SK-N-SH (cell line): ENCODE measurements around the gene AGXT. TPM values are rescaled to one million over a fixed set of nuclear protein-coding genes. Genes with fewer than 3 reads are reported as not detected.

Source experiments
- CTCF ChIA-PET: fragments of 300-600, 350-600 bp; formaldehyde crosslinking; extraction: SDS; loops from one replicate; lab custom pipeline; 2021; lab: Yijun Ruan, JAX
- POLR2A ChIA-PET: fragments of 350-600 bp; sonication (Branson Sonifier 250); formaldehyde crosslinking; extraction: SDS; loops from one replicate; lab custom pipeline; 2020; ENCODE audit warnings: antibody characterized with exemption, inconsistent platforms; lab: Yijun Ruan, JAX
- DNase-seq: peaks from one replicate; pipeline ENCODE4 v3.0.0; 2012
- H2AFZ ChIP-seq: fragments of 200-600 bp; sonication (generic); 2 replicates; pipeline ENCODE4 v1.8.1; 2016; ENCODE audit warnings: antibody characterized with exemption, mild to moderate bottlenecking, low read depth
- H3F3A ChIP-seq: fragments of 200-600 bp; sonication (generic); replicated peaks from 2 replicates; pipeline ENCODE3; 2016; ENCODE audit warnings: antibody characterized with exemption, mild to moderate bottlenecking; ENCODE audit not compliant: insufficient read depth
- H3K27ac ChIP-seq, 2 experiments: fragments of 200-500 bp in 1 of 2; fragments of 200-600 bp in 1 of 2; sonication (Bioruptor generic) in 1 of 2; sonication (generic), shearing (Covaris generic) in 1 of 2; 2 replicates each; pipeline versions ENCODE4 v1.5.1 to v1.6.1; 2014 to 2016; ENCODE audit warnings: low read depth in 2 of 2, inconsistent platforms in 1 of 2, low read length in 1 of 2, mild to moderate bottlenecking in 1 of 2, mixed read lengths in 1 of 2
- H3K27me3 ChIP-seq: fragments of 200-600 bp; sonication (generic), shearing (Covaris generic); 2 replicates; pipeline ENCODE4 v1.6.1; 2016; ENCODE audit warnings: mixed run types; ENCODE audit not compliant: insufficient read depth
- H3K36me3 ChIP-seq, 2 experiments: fragments of 200-500 bp in 1 of 2; fragments of 200-600 bp in 1 of 2; sonication (Bioruptor generic) in 1 of 2; sonication (generic) in 1 of 2; replicated peaks in 1 of 2; 2 replicates each; pipeline versions ENCODE3 to v1.5.1; 2014 to 2016; ENCODE audit warnings: low read length in 1 of 2, mild to moderate bottlenecking in 1 of 2; ENCODE audit not compliant: insufficient read depth in 2 of 2, control insufficient read depth in 1 of 2
- H3K4me1 ChIP-seq, 2 experiments: fragments of 200-500 bp in 1 of 2; fragments of 200-600 bp in 1 of 2; sonication (Bioruptor generic) in 1 of 2; sonication (generic), shearing (Covaris generic) in 1 of 2; 2 replicates each; pipeline versions ENCODE4 v1.5.1 to v1.6.1; 2014 to 2016; ENCODE audit warnings: low read depth in 1 of 2, low read length in 1 of 2, mixed run types in 1 of 2; ENCODE audit not compliant: insufficient read depth in 2 of 2, control insufficient read depth in 1 of 2
- H3K4me2 ChIP-seq: fragments of 200-600 bp; sonication (generic), shearing (Covaris generic); 2 replicates; pipeline ENCODE4 v1.6.1; 2017; ENCODE audit warnings: mixed run types
- H3K4me3 ChIP-seq, 2 experiments: fragments of 200-500 bp in 1 of 2; fragments of 200-600 bp in 1 of 2; sonication (Bioruptor generic) in 1 of 2; sonication (generic), shearing (Covaris generic) in 1 of 2; 2 replicates each; pipeline versions ENCODE4 v1.5.1 to v1.8.1; 2014 to 2016; ENCODE audit warnings: low read depth in 2 of 2, inconsistent platforms in 1 of 2, low read length in 1 of 2, mild to moderate bottlenecking in 1 of 2, mixed read lengths in 1 of 2, moderate library complexity in 1 of 2
- H3K79me2 ChIP-seq: fragments of 200-600 bp; sonication (generic); 2 replicates; pipeline ENCODE4 v1.8.1; 2017; ENCODE audit warnings: mild to moderate bottlenecking; ENCODE audit not compliant: insufficient read depth
- H3K9ac ChIP-seq: fragments of 200-600 bp; sonication (generic); 2 replicates; pipeline ENCODE4 v1.6.1; 2017; ENCODE audit warnings: mixed run types
- H3K9me2 ChIP-seq: fragments of 200-600 bp; sonication (generic); 2 replicates; pipeline ENCODE4 v1.6.1; 2017; ENCODE audit warnings: mixed run types
- H3K9me3 ChIP-seq: fragments of 200-600 bp; sonication (generic); 2 replicates; pipeline ENCODE4 v1.6.1; 2017; ENCODE audit warnings: mixed run types, mild to moderate bottlenecking, moderate library complexity
- H4K20me1 ChIP-seq: fragments of 200-600 bp; sonication (generic); 2 replicates; pipeline ENCODE4 v1.6.1; 2017; ENCODE audit warnings: mild to moderate bottlenecking, mixed run types; ENCODE audit not compliant: insufficient read depth
- FOSL2 ChIP-seq: IDR thresholded peaks from 2 replicates; pipeline ENCODE4 v1.4.0; 2012; ENCODE audit warnings: low read depth, mild to moderate bottlenecking, moderate library complexity, borderline replicate concordance
- GABPA ChIP-seq: IDR thresholded peaks from 2 replicates; pipeline ENCODE4 v1.4.0; 2012; ENCODE audit warnings: low read depth, mild to moderate bottlenecking
- GATA2 ChIP-seq: sonication (generic); formaldehyde crosslinking; IDR thresholded peaks from 2 replicates; pipeline ENCODE4 v1.5.0; 2020; ENCODE audit warnings: mild to moderate bottlenecking, missing genetic modification reagents
- RCOR1 ChIP-seq: fragments of 150-350 bp; IDR thresholded peaks from 2 replicates; pipeline ENCODE4 v1.6.1; 2017; ENCODE audit warnings: antibody characterized with exemption, low read length
- RFX5 ChIP-seq: IDR thresholded peaks from 2 replicates; pipeline ENCODE4 v1.6.1; 2012; ENCODE audit warnings: mild to moderate bottlenecking, improper control_type of control experiment, low read length
- RXRA ChIP-seq: IDR thresholded peaks from 2 replicates; pipeline ENCODE4 v1.4.0; 2012; ENCODE audit warnings: low read depth, mild to moderate bottlenecking, borderline replicate concordance
- SIN3A ChIP-seq: IDR thresholded peaks from 2 replicates; pipeline ENCODE4 v1.6.1; 2012; ENCODE audit warnings: low read depth, mild to moderate bottlenecking, low read length, moderate library complexity, borderline replicate concordance
- SMC3 ChIP-seq: IDR thresholded peaks from 2 replicates; pipeline ENCODE4 v1.6.1; 2012; ENCODE audit warnings: low read depth, low read length, improper control_type of control experiment
- TAF1 ChIP-seq: IDR thresholded peaks from 2 replicates; pipeline ENCODE4 v1.6.1; 2012; ENCODE audit warnings: low read depth, mild to moderate bottlenecking, low read length, moderate library complexity, borderline replicate concordance
- TCF12 ChIP-seq: IDR thresholded peaks from 2 replicates; pipeline ENCODE4 v1.4.0; 2012
- YY1 ChIP-seq: IDR thresholded peaks from 2 replicates; pipeline ENCODE4 v1.4.0; 2012; ENCODE audit warnings: low read depth, mild to moderate bottlenecking
- WGBS: methylation state at CpG from one replicate; pipeline ENCODE4 v1.1.6; 2017; ENCODE audit warnings: low lambda C conversion rate; 5-methylcytosine and 5-hydroxymethylcytosine counted together
- polyA plus RNA-seq, 3 experiments: library from polyadenylated mRNA; depleted of rRNA; stranded (reverse); fragments of >200 nt; gene quantifications; 2 replicates each; pipeline ENCODE4 v1.2.3, GENCODE V29; 2012
- TF ChIP-seq, protein P1 (sequence below): IDR thresholded peaks from 2 replicates; pipeline ENCODE4; 2012
- TF ChIP-seq, protein P2 (sequence below): fragments of 150-350 bp; IDR thresholded peaks from 2 replicates; pipeline ENCODE4 v1.6.1; 2016; ENCODE audit warnings: mild to moderate bottlenecking, low read depth, low read length
- TF ChIP-seq, protein P3 (sequence below): fragments of 200-600 bp; sonication (generic); IDR thresholded peaks from 2 replicates; pipeline ENCODE4 v1.6.1; 2017; ENCODE audit warnings: antibody characterized with exemption, mild to moderate bottlenecking, moderate library complexity

The AGXT gene
- polyA plus RNA-seq, 1 of the 3 experiments (the other 2 are of a cell fraction) = not detected

DNA sequence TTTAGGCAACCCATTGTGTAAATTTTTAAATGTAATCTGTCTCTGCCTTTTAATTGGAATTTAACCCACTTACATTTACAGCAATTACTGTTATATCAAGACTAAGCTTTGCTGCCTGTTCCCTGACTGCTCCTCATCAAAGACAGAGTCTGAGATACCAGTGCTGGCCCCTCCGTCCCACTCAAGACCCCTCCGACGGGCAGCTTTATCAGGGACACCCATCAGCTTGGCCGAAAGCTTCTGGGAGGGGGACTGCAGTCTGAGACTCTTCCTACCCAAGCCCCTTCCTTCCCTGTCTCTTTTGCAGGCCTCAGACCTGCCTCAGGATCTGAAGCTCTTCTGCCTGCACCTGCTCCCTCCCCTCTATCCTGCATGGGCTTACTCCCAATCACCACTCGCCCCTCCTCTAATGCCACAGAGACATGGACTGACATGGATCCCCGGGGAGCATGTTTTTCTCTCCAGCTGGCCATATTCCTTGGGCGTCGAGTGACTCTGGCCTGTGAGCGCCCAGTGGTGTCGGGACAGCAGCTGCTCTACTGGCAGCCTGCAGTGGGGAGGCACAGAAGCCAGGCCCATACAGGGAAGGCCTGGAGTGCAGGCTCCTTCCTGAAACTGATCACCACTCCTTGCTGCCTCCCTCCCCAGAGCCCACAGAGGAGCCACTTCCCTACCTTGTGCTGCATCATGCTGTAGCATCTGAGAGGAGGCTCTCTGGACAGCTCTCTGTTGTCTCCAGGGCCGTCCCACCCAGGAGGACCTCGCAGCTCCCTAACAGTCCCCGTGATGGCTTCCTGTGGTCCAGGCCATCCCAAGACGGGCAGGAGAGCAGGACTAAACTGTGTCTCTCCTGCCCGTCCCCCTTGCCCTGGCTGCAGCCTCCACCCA is 44.9 kb upstream of the AGXT start (continued):
- no peak for TF ChIP-seq RXRA
- TF ChIP-seq SMC3 = no peak
- no peak for TF ChIP-seq RFX5
- no peak for TF ChIP-seq RCOR1
- TF ChIP-seq GATA2 (CRISPR knock-in tag) = no peak
- TF ChIP-seq, protein P1, sequence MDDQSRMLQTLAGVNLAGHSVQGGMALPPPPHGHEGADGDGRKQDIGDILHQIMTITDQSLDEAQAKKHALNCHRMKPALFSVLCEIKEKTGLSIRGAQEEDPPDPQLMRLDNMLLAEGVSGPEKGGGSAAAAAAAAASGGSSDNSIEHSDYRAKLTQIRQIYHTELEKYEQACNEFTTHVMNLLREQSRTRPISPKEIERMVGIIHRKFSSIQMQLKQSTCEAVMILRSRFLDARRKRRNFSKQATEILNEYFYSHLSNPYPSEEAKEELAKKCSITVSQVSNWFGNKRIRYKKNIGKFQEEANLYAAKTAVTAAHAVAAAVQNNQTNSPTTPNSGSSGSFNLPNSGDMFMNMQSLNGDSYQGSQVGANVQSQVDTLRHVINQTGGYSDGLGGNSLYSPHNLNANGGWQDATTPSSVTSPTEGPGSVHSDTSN = no peak
- no peak for TF ChIP-seq YY1

DNA sequence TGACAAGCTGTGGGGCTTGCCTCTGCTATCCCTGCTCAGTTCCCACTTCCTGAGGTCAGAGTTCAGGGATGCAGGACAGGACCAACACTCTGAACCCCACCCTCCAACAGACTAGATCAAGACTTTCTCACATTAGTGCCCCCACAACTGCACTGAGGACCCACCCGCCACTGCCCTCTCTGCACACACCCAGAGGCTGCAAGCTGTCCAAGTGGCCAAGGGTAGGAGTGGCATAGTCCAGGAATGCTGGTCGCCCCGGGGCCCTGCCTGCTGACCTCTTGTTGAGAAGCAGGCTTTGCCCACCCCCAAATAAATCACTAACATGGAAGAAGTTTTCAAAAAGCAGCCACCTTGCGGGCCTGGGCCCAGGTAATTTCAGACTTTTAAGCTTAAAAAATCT is 43.1 kb upstream of the AGXT start:
- H4K20me1 ChIP-seq = no peaks in the 10 kb centered on the region
- peaks cover 0 to 4% of the 10 kb centered on the region in 2 experiments; a peak in 1 of 4 replicates for H3K4me1 ChIP-seq
- no peak overlapping the region for H3K4me2 ChIP-seq
- no peaks in the 10 kb centered on the region for H3F3A ChIP-seq
- no peak overlapping the region for H3K4me3 ChIP-seq
- H3K27me3 ChIP-seq = peaks cover 19% of the 10 kb centered on the region
- no peak for TF ChIP-seq TCF12
- TF ChIP-seq TAF1 = no peak
- no peak for TF ChIP-seq RFX5
- TF ChIP-seq, protein P2, sequence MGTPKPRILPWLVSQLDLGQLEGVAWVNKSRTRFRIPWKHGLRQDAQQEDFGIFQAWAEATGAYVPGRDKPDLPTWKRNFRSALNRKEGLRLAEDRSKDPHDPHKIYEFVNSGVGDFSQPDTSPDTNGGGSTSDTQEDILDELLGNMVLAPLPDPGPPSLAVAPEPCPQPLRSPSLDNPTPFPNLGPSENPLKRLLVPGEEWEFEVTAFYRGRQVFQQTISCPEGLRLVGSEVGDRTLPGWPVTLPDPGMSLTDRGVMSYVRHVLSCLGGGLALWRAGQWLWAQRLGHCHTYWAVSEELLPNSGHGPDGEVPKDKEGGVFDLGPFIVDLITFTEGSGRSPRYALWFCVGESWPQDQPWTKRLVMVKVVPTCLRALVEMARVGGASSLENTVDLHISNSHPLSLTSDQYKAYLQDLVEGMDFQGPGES = no peak
- TF ChIP-seq FOSL2 = no peak
- TF ChIP-seq, protein P3, sequence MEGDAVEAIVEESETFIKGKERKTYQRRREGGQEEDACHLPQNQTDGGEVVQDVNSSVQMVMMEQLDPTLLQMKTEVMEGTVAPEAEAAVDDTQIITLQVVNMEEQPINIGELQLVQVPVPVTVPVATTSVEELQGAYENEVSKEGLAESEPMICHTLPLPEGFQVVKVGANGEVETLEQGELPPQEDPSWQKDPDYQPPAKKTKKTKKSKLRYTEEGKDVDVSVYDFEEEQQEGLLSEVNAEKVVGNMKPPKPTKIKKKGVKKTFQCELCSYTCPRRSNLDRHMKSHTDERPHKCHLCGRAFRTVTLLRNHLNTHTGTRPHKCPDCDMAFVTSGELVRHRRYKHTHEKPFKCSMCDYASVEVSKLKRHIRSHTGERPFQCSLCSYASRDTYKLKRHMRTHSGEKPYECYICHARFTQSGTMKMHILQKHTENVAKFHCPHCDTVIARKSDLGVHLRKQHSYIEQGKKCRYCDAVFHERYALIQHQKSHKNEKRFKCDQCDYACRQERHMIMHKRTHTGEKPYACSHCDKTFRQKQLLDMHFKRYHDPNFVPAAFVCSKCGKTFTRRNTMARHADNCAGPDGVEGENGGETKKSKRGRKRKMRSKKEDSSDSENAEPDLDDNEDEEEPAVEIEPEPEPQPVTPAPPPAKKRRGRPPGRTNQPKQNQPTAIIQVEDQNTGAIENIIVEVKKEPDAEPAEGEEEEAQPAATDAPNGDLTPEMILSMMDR = no peak
- no peak for TF ChIP-seq SIN3A
- TF ChIP-seq GABPA = no peak
- H3K9me2 ChIP-seq = no peaks in the 10 kb centered on the region
- no peak overlapping the region for H3K27ac ChIP-seq
- 38% methylated on average over 4 of the region's 4 CpGs for WGBS
- H2AFZ ChIP-seq = no peak overlapping the region
- no peaks in the 10 kb centered on the region for H3K79me2 ChIP-seq
- H3K9me3 ChIP-seq = no peaks in the 10 kb centered on the region
- CTCF ChIA-PET = interaction anchor here (1.0 to 1.2 kb wide), 2 partner anchors 15 to 24 kb away, joined by 3 to 5 read pairs; no protein-coding TSS in a partner anchor
- no peak for DNase-seq
- no peaks in the 10 kb centered on the region for H3K36me3 ChIP-seq
- H3K9ac ChIP-seq = no peak overlapping the region
- POLR2A ChIA-PET = no interaction called here
